GM19193 (cell line): ENCODE results near the gene SPECC1.

Source experiments
- POLR2A ChIP-seq: IDR thresholded peaks from 4 replicates; pipeline ENCODE4 v1.6.1; 2011; ENCODE audit not compliant: insufficient read depth, insufficient read length; ENCODE audit errors: extremely low read depth

SPECC1 gene

DNA sequence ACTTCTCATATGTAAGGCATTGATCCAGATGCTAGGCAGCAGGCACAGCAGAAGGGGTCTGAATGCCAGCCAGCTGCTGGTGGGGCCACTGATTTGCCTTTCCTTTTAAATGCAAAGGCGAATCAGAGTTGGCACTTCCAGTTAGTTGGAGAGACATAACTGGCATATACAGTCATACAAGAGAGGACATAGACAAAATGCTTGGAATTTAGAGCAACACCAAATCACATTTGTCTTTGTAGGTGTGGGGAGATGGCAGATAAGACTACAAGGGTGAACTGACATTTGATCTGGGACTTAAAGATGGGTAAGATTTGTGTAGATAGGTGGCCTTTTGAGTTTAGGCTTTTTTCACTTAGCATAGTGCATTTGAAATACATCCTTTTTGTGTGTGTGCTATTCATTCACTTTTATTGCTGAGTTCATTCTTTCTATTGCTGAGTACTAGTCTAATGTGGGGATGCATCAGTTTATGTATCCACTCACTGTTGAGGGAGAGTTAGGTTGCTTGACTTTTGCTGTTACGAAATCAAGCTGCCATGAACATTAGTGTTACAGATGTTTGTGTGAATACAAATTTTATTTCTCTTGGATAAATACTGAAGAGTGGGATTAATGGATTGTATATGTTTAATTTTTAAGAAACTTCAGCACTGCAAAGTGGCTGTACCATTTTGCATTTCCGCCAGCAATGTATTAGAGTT lies 74.1 kb downstream of the SPECC1 start:
- no peak for TF ChIP-seq POLR2A

DNA sequence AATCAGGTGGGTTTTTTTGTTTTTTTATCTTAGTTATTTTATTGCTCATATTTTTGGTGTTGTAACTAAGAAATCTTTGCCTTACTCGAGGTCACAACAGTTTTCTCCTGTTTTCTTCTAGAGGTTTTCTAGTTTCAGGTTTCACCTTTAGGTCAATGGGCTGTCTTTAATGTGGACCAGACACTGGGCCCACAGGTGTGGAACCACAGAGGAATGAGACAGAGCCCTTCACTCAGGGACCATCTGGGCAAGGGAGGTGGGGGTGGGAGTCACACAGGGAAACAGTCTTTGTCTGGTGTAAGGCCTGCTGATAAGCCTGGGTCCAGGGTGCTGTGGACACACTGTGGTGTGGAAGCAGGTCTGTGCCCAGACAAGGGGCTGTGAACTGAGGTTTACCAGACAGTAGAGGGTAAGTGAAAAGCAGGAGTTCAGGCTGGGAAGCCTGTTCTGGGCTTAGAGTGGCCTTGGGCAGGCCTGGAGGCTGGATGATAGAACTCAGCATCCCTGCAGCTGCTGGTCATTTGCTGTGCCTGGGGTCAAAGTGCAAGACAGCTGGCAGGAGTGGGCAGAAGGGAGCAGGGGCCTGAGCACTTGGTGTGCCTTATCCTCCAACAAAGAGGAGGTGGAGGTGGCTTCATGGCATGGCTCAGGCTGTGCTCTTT lies 75.6 kb downstream of the SPECC1 start:
- TF ChIP-seq POLR2A, result no peak

DNA sequence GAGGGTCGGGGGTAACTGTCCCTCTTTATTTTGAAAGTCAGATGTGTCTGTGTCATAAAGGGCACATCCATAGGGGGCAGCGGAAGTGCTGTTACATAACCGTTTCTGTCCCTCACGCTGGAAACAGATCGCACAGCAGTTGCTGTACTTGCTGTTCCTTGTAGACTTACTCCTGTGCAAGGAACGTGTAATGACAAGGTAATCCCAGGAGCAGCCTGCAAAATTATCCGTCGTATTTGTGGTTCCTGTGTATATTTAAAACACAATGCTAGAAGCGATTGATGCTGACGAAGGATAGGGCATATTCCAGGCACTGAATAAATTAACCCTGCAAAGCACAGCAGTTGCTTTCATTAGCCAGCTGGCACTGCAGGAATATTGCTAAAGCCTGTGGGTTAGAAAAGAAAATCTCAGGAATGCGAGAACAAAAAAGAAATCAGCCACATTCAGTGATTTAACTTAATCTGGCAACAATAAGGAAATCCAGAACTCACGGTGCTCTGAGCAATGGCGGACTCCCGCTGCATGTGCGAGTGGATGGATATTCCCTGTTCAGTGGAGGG lies 76.2 kb downstream of the SPECC1 start:
- no peak for TF ChIP-seq POLR2A

DNA sequence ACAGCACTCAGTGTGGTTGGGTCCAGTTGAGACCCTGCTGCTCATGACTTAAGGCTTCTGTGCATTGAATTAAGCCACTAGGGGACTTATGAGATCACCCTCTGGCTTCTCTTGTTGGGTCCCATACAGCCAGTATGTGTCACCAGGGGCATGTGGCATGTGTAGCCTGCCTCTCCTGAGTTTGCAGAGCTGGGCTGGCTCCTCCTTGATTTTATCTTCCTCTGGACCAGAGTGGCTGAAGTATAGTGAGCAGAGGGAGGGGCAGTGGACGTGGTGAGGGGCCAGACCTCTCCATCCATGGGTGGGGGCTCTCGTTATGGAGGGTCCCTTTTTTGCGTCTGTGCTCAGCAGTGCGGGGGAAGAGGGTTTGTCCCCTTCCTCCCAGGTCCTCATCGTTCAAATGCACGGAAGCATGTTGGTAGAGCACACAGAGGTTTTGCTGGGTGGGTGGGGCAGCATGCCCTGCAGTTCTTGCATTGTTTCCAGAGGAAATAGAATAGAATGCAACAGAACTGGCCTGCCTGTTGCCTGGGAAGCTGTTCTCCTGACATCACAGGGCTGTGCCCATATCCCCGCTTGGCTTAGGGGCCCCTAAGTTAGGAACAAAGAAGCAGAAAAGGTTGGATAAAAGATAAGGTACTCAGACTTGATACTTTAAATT lies 77.4 kb downstream of the SPECC1 start:
- no peak for TF ChIP-seq POLR2A

DNA sequence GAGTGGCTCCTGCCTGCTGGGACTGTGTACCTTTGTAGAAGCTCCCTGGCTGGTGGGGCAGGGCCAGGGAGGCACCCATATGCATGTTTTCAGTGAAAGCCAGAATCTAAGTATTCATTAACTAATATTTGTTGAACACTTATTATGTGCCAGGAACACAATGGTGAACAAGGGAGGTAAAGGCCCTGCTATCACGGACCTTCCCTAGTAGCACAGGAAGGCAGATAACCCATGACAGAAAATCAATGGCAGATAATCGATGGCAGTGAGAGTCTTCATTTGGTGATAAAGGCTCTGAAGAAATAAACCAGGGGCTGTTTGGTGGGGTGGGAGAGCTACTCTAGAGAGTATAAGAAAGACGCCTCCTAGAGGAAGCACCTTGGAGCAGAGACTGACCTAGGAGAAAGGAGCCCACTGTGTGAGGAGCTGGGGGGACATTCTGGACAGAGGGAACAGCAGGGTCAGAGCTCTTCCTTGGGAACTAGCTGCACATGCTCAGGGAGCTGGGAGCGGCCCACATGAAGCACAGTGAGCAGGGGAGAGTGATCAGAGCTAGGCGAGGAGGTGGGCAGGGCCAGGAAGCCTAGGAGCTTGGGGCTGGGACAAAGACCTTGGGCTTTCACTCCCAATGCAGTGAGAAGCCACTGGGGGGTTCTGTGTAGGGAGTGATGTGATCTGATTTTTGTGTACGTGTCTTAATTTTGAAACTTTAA lies 78.5 kb downstream of the SPECC1 start:
- TF ChIP-seq POLR2A, result no peak

DNA sequence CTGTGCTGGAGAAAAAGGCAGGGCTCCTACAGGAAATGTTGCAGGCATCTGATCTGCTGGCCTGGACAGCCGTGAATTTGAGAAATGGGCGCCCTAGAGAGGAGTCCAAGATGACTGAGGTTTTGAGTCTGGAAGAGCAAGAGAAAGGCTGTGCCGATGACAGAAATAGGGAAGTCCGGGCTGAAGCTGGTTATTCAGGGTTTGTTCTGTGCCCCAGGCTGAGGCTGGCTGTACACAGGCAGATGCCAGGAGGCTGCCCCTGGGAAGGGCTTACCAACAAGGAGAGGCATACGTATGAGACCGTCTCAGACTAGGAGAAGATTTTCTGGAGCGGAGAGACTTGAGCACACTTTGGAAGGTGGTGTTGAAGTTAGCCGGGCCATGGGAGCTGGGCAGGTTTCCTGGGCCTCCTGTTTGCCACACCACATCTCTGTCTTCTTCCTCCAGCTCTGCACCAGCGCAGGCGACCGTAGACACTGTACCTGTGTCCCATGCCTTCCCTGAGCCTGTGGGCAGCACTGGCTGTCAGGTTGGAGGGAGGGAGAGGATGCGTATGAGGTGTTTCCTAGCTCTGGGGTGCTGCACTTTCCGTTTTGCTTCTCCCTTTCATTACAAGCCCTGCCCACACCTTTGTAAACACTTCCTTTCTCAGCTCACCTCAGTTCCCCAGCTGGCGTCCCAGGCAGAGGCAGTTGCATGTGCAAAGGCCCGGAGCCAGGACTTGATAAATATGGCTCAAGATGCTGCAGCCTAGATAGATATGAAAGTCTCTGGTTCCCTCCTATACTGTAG lies 80.8 kb downstream of the SPECC1 start:
- TF ChIP-seq POLR2A, result no peak

DNA sequence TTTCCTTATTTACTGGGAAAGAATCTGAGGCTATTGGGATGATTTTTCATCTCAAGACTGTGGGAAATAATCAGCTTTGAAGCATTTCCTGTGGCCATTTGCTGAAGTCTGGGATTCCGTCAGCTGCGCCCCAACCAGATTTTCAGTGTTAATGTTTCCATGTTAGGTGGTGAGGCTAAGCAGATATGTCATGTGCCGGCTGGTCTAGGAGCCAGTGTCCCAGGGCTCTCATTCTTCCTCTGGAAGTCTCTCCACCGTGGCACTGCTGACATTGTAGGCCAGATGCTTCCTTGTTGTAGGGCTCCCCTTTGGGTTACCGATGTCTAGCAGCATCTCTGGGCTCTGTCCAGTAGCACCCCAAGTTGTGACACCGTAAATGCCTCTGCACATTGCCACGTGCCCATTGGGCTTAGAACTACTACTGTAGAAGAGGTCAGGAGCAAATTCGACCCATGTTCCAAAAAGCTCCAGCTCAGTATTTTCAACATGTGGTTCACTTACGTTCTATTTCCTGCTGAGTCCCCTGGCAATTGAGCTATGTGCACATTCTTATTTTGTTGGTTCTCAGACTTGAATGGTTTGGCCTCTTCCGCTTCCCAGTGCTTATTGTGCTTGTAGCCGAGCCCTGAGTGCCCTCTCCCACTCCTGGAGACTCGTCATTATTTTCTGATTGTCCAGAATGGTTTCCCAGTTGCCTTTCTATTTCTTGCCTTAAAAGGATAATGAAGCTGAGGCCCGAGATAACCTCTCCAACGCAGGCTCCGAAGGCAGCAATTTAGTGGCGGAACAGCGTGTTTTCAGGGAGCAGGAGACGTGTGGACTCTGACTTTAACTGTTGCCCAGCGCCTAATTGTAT lies 82.2 kb downstream of the SPECC1 start:
- TF ChIP-seq POLR2A, result no peak

DNA sequence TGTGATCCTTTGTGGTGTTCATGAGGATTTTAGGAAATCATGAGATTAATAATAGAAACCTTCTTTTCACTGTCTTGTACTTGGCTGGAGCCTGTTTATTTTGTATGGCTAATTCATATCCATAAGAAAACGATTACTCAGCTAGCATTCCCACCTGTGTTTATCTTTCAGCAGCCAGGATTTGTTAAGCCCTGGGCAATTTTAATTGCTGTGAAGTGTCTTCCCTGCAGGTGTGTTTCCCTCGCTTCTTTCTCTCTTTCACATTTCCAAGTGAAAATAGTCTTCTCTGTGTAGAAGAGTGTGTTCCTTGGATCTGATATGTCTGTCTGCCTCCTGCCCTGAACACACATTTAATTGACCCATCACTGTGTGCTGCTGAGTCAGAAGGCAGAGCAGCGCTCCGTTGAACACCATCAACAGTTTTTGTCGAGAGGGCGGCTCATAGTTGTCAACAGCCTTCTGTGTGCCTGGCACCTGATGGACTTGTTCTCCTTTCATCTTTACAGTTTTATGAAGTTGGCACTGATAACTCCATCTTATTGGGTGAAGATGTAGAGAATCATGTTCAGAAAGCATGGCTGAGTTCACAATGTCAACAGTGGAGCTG lies 83.2 kb downstream of the SPECC1 start:
- no peak for TF ChIP-seq POLR2A

DNA sequence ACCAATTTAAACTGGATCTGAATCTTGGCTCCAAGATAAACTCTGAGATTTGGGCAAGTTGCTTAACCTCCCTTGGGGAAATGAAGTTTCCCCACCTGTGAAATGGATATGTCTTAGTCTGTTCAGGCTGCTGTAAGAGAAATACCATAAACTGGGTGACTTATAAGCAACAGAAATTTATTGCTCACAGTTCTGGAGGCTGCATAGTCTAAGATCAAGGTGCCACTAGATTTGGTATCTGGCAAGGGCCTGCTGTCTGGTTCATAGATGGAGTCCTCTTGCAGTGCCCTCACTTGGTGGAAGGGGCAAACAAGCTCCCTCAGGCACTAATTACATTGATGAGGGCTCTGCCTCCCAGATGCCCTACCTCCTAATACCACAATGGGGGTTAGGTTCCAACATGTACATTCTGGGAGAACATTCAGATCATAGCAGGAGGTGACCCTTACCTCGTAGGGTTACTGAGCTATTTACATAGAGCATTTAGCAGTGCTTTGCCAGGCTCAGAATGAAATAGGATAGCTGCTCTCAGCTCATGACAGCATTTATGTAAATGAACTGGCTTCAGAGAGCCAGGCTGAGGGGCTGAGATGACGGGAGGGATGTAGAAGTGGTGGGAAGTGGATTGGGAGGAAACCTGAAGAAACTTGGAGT lies 83.9 kb downstream of the SPECC1 start:
- no peak for TF ChIP-seq POLR2A

DNA sequence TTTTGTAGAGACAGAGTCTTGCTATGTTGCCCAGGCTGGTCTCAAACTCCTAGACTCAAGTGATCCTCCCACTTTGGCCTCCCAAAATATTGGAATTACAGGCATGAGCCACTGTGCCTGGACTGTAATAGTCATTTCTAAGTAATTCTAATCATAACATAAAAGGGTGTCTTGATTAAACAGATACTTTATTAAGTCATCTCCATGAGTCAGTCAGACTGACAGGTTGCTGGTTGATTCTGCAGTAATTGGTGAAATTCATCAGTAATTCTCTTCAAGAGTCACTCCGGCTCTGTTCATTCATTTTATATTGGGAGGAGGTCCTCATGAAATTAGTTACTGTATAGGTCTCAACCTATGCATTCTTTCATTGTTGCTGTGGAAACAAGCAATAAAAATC lies 85.6 kb downstream of the SPECC1 start:
- no peak for TF ChIP-seq POLR2A

DNA sequence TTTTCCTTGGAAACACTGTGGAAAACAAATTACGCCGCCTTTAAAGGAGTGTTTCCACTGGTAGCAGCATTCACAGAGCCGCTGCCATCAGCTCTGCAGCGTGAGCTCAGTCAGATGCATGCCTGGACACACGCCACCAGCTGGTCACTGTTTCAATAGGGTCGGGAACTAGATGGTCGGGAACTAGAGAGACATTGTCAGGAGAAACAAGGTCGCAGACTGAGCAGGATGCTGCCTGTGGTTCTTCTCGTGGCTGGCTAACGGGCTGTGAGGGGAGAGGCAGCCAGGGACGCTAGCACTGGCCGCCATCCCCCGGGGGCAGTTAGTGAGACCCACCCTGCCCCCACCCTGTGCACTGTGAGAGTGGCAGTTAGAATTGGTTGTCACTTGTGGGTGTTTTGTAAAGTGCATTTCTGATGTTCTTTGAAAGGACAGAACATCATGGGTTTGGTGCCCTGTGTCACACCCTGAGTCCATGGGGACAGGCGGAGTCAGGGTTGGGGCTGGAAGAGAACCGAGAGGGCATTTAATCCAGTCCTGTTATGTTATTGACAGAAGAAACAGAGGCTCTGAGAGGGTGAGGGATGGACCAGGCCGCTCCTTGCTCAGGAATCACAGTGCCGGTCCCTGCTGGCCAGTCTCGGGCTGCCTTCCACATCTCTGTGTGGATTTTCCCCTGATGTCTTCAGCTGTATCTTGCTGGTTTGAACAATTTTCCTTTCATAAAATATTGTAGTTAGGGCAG lies 86.3 kb downstream of the SPECC1 start:
- TF ChIP-seq POLR2A, result no peak

DNA sequence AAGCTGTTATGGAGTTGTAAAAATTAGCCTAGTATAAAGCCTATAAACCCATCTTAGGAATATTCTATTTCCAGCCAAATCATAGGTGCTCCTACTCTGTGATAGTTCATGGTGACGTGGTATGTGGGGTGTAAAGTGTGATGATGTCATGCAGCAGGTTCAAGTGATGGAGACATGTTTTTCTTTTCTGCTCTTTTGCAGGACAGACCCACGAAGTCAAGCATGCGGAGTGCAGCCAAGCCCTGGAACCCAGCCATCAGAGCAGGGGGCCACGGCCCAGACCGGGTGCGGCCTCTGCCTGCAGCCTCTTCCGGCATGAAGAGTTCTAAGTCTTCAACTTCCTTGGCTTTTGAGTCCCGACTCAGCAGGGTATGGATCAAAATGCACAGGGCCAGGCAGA lies 87.3 kb downstream of the SPECC1 start:
- TF ChIP-seq POLR2A, result no peak
